Activated CD4-positive, alpha-beta T cell treated with anti-CD3 and anti-CD28 coated beads, Interleukin-2, Interleukin-6, amounts not matched to agents 100 ng/mL and 50 ng/mL, durations not matched to agents 16 hours and 8 hours (primary cell): Measurements from ENCODE around the gene IRGQ.
"Not testable (repeated sequence)": the region's sequence is repeated elsewhere in the genome, so short reads cannot be mapped to it uniquely, and the experiment has no call there.

Experiments used
- DNase-seq: peaks from one replicate; pipeline ENCODE4 v3.0.0-alpha.2; 2020

The IRGQ gene

GRCh38 chr19:43595999-43596841 is at the start of gene IRGQ, which contains the start of gene ZNF576:
Gene IRGQ, minus strand, starts transcription at chr19:43596134. Its CDS starts 796 bp downstream, at chr19:43595338.
Gene ZNF576, plus strand, starts transcription at chr19:43596595. Its CDS starts 514 bp downstream, at chr19:43597109.
- peak; percentile 100 for DNase-seq

GRCh38 chr19:43644181-43644580 is 48.2 kb upstream of the IRGQ start:
- no peak for DNase-seq

GRCh38 chr19:43643326-43643725 is 47.4 kb upstream of the IRGQ start:
- no peak for DNase-seq

GRCh38 chr19:43642531-43642930 is 46.6 kb upstream of the IRGQ start:
- DNase-seq: no peak

GRCh38 chr19:43641333-43641732 is 45.4 kb upstream of the IRGQ start:
- DNase-seq: no peak

- no peak for DNase-seq
Measured at GRCh38 chr19:43640424-43640757, 44.5 kb upstream of the IRGQ start.

- DNase-seq: peak; percentile 38
Measured at GRCh38 chr19:43639519-43640423, 43.8 kb upstream of the IRGQ start, which contains the start of gene CADM4. Gene CADM4, minus strand, starts transcription at chr19:43639850. Its CDS starts 60 bp downstream, at chr19:43639790.

GRCh38 chr19:43638995-43639518 is 43.1 kb upstream of the IRGQ start:
- DNase-seq: no peak

GRCh38 chr19:43638214-43638994 is 42.5 kb upstream of the IRGQ start:
- no peak for DNase-seq

- no peak for DNase-seq
Measured at GRCh38 chr19:43636121-43636683, 40.3 kb upstream of the IRGQ start.

- not testable (repeated sequence) for DNase-seq
Measured at GRCh38 chr19:43635561-43635940, 39.6 kb upstream of the IRGQ start.

- no peak for DNase-seq
Measured at GRCh38 chr19:43634872-43635560, 39.1 kb upstream of the IRGQ start.

- no peak for DNase-seq
Measured at GRCh38 chr19:43634506-43634871, 38.6 kb upstream of the IRGQ start.

GRCh38 chr19:43634068-43634467 is 38.1 kb upstream of the IRGQ start:
- DNase-seq: no peak

GRCh38 chr19:43633520-43633919 is 37.6 kb upstream of the IRGQ start:
- DNase-seq: no peak

- no peak for DNase-seq
Measured at GRCh38 chr19:43631491-43631890, 35.6 kb upstream of the IRGQ start.

GRCh38 chr19:43628646-43629326 is 32.9 kb upstream of the IRGQ start:
- DNase-seq: no peak

GRCh38 chr19:43626838-43627237 is 30.9 kb upstream of the IRGQ start:
- no peak for DNase-seq

GRCh38 chr19:43625918-43626579 is 30.1 kb upstream of the IRGQ start:
- DNase-seq: peak; percentile 33

GRCh38 chr19:43624933-43625332 is 29.0 kb upstream of the IRGQ start:
- peak; percentile 91 for DNase-seq
